GM18505 (cell line): ENCODE data around the gene STT3A.

ENCODE experiments used
- ATAC-seq: cut with Tn5 transposase; IDR thresholded peaks from one replicate; pipeline ENCODE4 v1.9.1; 2021; ENCODE audit not compliant: unreplicated experiment
- POLR2A ChIP-seq: IDR thresholded peaks from 4 replicates; pipeline ENCODE4 v1.6.1; 2011; ENCODE audit warnings: borderline replicate concordance; ENCODE audit not compliant: insufficient read depth, insufficient read length; ENCODE audit errors: extremely low read depth

Gene STT3A

DNA sequence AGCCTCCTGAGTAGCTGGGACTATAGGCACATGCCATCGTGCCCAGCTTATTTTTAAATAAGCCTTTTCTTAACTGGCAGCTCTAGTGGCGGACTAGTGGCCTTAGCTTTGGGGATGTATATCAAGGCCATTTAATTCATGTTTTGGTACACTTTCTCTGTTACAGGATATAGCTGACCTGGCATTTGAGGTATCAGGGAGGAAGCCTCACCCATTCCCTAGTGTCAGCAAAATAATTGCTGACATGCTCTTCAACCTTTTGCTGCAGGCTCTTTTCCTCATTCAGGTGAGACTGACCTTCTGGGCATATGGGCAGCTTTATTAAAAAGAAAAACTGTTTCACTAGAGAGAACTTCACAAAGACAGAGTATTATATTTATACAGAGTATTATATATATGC is 13.9 kb upstream of the STT3A start:
- TF ChIP-seq POLR2A: no peak
- ATAC-seq: no peak

DNA sequence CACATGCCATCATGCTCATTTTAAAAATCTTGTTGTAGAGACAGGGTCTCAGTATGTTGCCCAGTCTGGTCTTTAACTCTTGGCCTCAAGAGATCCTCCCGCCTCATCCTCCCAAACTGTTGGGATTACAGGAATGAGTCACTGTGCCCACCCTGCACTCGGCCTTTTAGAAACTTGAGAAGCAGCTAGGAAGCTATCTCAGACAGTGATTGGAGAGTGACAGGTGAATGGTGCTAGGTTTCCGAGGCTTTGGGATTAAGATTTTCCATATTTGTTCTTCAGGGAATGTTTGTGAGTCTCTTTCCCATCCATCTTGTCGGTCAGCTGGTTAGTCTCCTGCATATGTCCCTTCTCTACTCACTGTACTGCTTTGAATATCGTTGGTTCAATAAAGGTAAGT is 12.8 kb upstream of the STT3A start:
- ATAC-seq: no peak

DNA sequence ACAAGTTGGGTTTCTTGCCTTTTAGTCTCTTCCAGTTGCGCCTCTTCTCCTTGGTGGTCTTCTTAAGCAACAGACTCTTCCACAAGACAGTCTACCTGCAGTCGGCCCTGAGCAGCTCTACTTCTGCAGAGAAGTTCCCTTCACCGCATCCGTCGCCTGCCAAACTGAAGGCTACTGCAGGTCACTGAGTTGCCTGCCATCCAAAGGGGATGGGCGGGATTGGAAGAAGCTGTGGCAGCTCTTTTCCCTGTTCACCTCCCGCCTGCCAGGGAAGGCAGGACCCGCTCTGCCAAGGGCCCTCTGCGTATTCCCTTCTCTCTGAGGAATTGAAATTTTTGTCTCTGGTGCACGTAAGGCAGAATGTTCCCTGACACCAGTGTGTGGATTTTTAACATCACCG is 9.2 kb upstream of the STT3A start:
- TF ChIP-seq POLR2A: no peak
- ATAC-seq: no peak

More for the DNA sequence above, 12.8 kb upstream of the STT3A start:
- TF ChIP-seq POLR2A: no peak

DNA sequence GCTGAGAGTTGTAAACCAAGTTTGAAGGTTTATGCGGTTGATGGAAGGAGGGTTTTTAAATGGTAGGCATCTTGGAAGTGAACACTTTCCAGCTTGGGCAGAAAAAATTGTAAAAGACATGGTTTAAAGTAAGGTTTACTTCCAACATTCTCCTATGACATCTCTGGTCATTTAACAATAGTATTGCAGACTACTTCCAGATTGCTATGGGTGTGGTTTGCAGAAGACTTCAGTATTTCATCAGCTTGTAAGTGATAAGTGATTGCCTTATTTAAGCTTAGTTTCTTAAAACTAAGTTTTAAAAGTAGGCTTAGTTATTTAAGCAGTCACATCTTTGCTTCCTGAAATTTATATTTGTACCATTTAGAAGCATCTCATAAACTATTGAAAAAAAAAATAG is 7.2 kb upstream of the STT3A start:
- no peak for TF ChIP-seq POLR2A
- ATAC-seq: no peak

DNA sequence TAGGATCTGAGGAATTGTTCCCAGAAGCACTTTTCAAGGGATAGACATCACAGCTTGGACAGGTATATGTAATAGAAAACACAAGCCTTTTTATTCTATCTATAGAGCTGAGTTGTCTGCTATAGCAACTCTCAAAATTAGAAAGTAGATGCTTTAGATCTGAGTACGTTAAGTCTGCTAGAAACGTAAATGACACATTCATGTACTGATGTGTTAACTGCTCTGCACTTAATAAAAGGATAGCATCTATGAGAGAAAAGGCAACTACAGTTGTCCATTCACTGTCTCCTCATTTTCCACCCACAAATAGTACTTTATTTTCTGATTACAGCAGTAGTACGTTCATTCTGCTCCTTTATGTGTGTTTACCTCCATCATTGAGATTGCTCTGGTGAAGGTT is 6.0 kb upstream of the STT3A start:
- TF ChIP-seq POLR2A: no peak
- ATAC-seq: no peak

DNA sequence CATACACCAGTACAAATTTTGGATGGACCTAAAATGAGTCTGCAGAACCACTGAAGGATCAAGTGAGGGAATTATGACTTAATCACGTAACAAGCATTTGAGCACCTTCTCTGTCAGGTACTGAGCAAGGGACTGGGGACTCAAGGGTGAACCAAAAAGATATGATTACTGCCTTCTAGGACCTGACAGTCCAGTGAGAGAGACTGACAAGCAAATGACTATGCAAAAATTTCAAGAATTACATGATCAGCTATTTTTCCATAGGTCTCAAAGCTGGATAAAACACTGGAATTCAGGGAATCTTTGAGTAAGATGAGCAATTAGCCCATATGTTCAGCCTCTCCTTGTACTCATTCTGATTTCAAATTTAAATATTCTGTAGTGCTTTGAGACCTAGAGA is 5.2 kb upstream of the STT3A start:
- no peak for TF ChIP-seq POLR2A
- ATAC-seq: no peak

DNA sequence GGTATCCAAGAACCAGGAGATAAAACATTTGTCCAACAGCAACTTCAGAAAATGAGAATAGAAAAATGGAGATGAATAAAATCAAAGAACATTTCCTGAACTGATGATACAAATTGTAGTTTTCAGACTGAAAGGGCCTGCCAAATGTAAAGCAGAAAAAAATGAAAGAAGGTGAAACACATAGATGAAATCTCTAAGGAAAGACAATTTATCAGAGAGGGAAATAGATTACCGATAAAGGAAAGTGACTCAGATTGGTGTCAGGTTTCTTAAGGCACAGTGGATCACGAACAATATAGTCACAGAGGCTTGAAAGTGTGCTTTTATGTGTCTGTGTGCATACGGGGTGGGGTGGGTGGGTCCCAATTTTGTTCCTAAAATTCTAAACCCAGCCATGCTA is 4.1 kb upstream of the STT3A start:
- no peak for TF ChIP-seq POLR2A

DNA sequence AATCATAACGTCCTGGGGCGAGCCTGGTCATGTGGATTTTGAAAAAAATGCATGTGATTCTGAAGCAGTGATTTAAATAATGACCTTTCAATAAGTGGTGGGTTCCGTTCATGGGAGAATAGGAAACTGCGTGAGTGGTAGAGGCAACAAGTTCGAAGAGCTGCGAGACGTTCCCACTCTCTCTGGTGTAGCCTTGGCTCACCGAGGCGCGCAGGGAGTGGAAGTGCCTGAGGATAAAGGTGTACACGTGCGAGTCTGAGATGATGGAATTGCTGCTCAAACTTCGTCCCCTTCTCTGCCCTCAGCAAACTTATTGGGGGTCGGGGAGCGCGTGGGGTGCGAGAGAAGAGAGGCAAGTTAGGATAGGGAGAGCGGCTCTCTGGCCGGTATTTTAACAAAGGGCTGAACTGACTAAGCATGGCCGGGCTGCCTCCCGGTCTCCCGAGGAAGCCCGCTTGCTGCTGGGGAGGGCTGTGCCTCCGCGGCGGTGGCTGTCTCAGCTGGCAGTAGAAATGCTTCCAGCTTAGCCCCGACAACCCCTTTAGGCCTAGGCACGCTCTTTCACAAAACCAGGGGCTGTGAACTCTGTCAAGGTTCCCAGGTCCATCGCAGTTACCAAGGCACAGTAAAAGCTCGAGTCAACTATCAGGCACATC is 875 bp upstream of the STT3A start:
- TF ChIP-seq POLR2A: no peak
- ATAC-seq: peak; percentile 28

More for the DNA sequence above, 4.1 kb upstream of the STT3A start:
- no peak for ATAC-seq

DNA sequence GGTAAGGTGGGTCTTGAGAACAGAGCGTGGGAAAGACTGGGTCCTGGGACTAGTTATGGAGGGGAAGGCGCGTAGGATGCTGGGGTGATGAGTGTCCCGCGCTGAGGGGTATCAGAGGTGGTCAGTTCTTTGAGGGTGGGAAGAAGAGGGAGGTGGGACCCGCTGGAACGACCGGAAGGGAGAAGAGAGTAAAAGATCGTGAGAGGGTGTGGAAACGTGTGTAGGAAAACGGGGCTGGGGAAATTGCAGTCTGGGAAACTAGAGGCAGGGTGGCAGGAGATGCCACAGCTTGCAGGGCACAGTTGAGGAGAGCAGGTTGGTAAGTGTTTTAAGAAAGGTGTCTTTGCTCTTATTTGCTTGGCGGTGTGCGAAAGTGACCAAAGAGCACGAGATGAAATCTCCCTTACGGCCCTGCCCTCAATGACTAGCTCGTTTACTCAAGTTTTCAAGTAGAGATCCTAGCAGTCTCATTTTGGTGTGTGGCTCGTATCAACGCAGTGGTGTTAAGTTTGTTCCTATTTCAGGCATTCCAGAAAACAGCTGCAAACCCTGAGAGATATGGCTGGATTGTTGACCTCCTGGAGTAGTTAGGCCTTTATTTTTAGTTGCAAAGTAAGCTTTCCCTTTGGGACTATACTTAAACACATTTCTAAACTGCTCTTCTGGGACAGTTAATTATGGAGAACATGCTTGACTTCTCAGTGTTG is 615 bp downstream of the STT3A start:
- TF ChIP-seq POLR2A: no peak
- ATAC-seq: no peak

DNA sequence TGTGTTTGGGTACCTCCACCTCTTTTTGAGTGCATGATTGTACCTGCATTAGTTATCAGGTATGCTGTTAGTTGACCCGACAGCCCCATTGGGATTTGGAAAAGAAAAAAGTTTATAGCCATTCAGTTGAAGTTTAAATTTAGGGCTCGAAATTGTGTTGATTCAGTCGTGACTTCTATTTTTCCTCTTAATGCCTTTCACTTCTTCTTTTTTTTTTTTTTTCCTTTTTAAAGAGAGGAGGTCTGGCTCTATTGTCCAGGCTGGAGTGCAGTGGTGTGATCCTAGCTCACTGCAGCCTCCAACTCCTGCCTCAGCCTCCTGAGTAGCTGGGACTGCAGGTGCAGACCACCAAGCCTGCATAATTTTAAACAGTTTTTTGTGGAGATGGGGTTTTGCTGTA is 2.3 kb downstream of the STT3A start:
- ATAC-seq: no peak
- no peak for TF ChIP-seq POLR2A

DNA sequence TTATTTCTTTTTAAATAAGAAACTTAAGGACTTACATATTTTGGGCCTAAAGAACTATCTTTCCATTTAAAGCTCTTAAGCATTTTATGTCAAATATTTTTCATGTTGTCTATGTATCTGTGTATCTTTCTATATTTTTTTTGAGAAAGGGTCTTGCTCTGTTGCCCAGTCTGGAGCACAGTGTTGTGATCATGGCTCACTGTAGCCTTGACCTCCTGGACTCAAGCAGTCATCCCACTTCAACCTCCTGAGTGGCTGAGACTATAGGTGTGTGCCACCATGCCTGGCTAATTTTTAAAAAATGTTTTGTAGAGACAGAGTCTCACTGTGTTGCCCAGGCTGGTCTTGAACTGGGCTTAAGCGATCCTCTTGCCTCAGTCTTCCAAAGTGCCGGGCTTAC is 8.0 kb downstream of the STT3A start:
- ATAC-seq: no peak
- no peak for TF ChIP-seq POLR2A

DNA sequence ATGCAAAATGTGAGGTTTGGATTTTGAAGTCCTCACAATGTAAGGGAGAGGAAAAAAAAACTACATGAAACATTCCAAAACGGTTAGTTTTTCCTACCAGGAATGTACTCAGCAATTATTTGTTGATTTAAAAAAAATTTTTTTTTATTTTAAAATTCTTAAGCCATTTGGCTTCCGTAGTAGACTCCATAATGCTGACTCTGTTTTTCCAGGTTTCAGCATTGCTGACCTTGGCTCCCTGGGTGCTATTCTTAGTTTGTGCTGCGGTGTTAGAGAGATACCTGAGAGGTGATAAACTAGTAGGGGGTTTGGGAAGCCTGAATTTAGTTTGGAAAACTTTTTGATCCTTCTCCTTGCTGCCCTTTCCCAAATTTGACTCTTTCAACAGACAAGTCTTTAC is 10.6 kb downstream of the STT3A start:
- ATAC-seq: no peak
- no peak for TF ChIP-seq POLR2A

DNA sequence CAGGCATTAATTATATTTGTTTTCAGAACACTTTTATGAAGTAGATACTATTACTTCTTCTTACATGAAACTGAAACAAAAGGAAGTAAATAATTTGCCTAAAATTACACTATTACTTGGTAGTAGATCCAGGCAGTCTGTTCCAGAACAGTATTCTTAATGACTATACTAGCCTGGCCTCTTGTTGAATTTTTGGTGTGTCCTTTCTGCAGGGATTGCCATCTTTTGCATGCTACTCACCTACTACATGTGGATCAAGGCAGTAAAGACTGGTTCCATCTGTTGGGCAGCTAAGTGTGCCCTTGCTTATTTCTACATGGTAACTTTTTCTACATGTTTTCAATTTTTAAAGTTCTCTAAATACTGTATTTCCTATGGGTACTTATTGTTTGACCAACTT is 12.8 kb downstream of the STT3A start:
- ATAC-seq: no peak
- no peak for TF ChIP-seq POLR2A

DNA sequence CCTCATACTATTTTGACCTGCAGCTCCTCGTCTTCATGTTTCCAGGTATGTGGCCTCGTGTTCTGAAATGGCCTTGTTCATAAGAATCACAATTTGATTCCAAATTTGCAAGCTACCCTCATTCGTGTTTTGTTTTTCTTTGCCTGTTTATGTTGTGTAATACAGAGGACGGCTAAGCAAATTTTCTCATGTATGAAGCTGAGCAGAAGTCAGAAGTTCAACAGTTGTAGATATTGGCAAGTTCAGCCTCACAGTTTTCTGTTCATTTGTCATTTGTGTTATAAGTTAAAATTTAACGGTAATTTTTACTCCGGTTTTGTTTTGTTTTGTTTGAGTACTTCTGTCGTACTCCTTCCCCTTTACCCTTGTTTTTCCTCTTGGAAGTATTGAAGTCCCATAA is 16.9 kb downstream of the STT3A start:
- TF ChIP-seq POLR2A: no peak
- ATAC-seq: no peak
